ENCODE measurements around the gene DUSP9. TPM values are rescaled to one million over a fixed set of nuclear protein-coding genes. Genes with fewer than 3 reads are reported as not detected.

Gene DUSP9
- total and polyA plus RNA-seq, 2 donors (not counting 3 experiments of a cell fraction or from before 2014, with no cell fraction given): 0.04 TPM; not detected in 1

DNA sequence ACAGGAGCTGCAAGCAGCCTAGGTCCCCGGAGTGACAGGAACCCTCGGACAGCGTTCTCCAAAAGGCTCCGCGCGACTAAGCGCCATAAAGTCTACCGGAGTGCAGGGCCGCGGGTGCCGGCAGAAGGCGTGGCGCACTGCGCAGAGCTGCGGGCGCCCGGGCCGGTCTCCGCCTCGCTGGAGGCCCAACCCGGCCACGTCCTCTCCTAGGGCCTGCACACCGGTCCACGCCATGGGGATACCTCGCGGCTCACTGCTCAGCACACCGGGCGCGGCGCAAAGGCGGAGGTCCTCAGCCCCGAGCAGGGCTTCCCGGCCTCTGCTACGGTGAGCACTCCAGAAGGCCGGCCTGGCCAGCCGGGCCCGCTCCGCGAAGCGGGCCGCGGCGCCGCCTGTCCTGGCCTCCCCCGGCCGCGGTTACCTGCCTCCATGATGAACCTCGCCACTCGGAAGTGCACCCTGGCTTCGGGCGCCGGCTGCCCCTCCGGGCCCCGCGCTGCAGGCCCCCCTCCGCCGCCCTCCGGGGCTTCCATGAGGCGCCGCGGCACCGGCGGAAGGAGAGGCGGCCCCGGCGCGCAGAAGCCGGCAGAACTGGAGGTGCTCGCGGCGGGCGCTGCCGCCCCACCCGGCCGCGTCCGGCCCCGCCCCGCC, 48.3 kb upstream of the DUSP9 start, which contains the start of gene CCNQ:
TSS of gene CCNQ (minus strand) at position 599 of the 651 bp plus-strand sequence. CDS start at position 533, 66 bp downstream.
- peak within 1 kb of the TSS; percentile 89 for H2AFZ ChIP-seq (ENCODE audit: low read depth, low read length)
- dilution Hi-C loops (cut with MboI; ENCODE audit: extremely low pct_ligation_motif_present, low sequenced_read_pairs): no loop called here
- H3K4me1 ChIP-seq (ENCODE audit: control insufficient read depth, extremely low read depth, insufficient read depth, low read length): peaks cover 7% of the 10 kb centered on the region
- TF ChIP-seq POLR2A (IDR thresholded peaks at IDR 0.05; ENCODE audit: low read depth, low read length) (peak; percentile 43), MYC (IDR thresholded peaks at IDR 0.05; ENCODE audit: low read depth, low read length) (no peak), JUN (IDR thresholded peaks at IDR 0.05; ENCODE audit: borderline replicate concordance, insufficient read depth, insufficient read length, low read depth) (no peak), POLR2AphosphoS5 (IDR thresholded peaks at IDR 0.05; ENCODE audit: insufficient read depth, low read depth, low read length) (no peak), FOS (IDR thresholded peaks at IDR 0.05; ENCODE audit: borderline replicate concordance, insufficient read depth, low read length) (no peak)
- TF ChIP-seq, protein P1, sequence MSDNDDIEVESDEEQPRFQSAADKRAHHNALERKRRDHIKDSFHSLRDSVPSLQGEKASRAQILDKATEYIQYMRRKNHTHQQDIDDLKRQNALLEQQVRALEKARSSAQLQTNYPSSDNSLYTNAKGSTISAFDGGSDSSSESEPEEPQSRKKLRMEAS (IDR thresholded peaks at IDR 0.05; ENCODE audit: insufficient read depth, insufficient read length): no peak
- FAIRE-seq: peak; percentile 53
- intact Hi-C loops (cut with micrococcal nuclease): no loop called here
- ChIA-PET CTCF (interaction anchor here (0.9 to 4.1 kb wide), 5 partner anchors 11 to 138 kb away, joined by 3 to 32 read pairs (median 4); no protein-coding TSS in a partner anchor), POLR2A (interaction anchor here (0.6 kb wide), 1 partner anchor 49 kb away, joined by 3 read pairs; no protein-coding TSS in a partner anchor)
- peak within 1 kb of the TSS; percentile 51 for H3K9ac ChIP-seq (replicated peaks; ENCODE audit: extremely low read depth, insufficient read depth, low read length)
- H3K4me3 ChIP-seq (replicated peaks in 1 of 3; ENCODE audit: insufficient read depth in 1 of 3, low read depth in 1 of 3, low read length in 3 of 3): peak within 1 kb of the TSS; percentile 46 to 74 (median 71)
- H3K27me3 ChIP-seq (ENCODE audit: control insufficient read depth in 2 of 2, insufficient read depth in 2 of 2, low read length in 2 of 2): no peaks in the 10 kb centered on the region
- H3K9me3 ChIP-seq (replicated peaks; ENCODE audit: control insufficient read depth, insufficient read depth, low read length): no peaks in the 10 kb centered on the region
- peaks cover 0 to under 1% of the 10 kb centered on the region in 2 experiments for H3K36me3 ChIP-seq (ENCODE audit: control insufficient read depth in 2 of 2, extremely low read depth in 1 of 2, insufficient read depth in 2 of 2, low read length in 2 of 2)
- H3K27ac ChIP-seq (ENCODE audit: insufficient read depth, low read depth, low read length): peak within 1 kb of the TSS; percentile 12
- H3K4me2 ChIP-seq (ENCODE audit: insufficient read depth, low read length): peak within 1 kb of the TSS; percentile 76
- peaks cover 12% of the 10 kb centered on the region for H3K79me2 ChIP-seq (ENCODE audit: control insufficient read depth, insufficient read depth, low read length)
- H3K9me1 ChIP-seq (replicated peaks; ENCODE audit: control insufficient read depth, extremely low read depth, insufficient read depth, low read length): no peaks in the 10 kb centered on the region
- H4K20me1 ChIP-seq (replicated peaks; ENCODE audit: control insufficient read depth, extremely low read depth, insufficient read depth, low read length): no peaks in the 10 kb centered on the region
- no TSS peak for BruUV-seq (replicated peaks)
- DNase-seq (ENCODE audit: low read depth, low spot score): peak; percentile 26
